ENCODE measurements around the gene ZNF205.

- TF ChIP-seq CTCF (conservative IDR thresholded peaks at IDR 0.05 in 1 of 2, IDR thresholded peaks at IDR 0.05 in 1 of 2; ENCODE audit: low read depth in 1 of 2, low read length in 2 of 2) (peak; percentile 18 to 38), EZH2 (IDR thresholded peaks at IDR 0.05; ENCODE audit: low read length, missing control alignments) (no peak)
These were observed 11.8 kb downstream of the ZNF205 start for GRCh38 chr16:3123986-3124886.
